Heart right ventricle (tissue), 16 donors: ENCODE results near the gene WDR36. TPM values are rescaled to one million over a fixed set of nuclear protein-coding genes. Genes with fewer than 3 reads are reported as not detected.
A peak's percentile ranks its signal among the peaks of the same experiment; 100 is the strongest.

ENCODE experiments used
- ATAC-seq, 8 donors: fragments of 200-7000 bp; cut with Tn5 transposase; one replicate each; pipeline ENCODE4 v1.9.1; 2020; ENCODE audit warnings: mild to moderate bottlenecking in 8 of 8, moderate library complexity in 8 of 8, moderate number of reproducible peaks in 1 of 8
- DNase-seq, 2 donors: peaks; one replicate each; pipeline ENCODE4 v3.0.0-alpha.2; 2020
- H3K27ac ChIP-seq, 10 donors: fragments of 200-600 bp; sonication (generic) in 2 of 10; one replicate each; pipeline versions ENCODE4 v1.5.0 to v1.8.0; 2020 to 2022; ENCODE audit warnings: mild to moderate bottlenecking in 3 of 10
- H3K27me3 ChIP-seq, 7 donors: fragments of 200-600 bp; one replicate each; pipeline ENCODE4 v1.8.0; 2021 to 2022; ENCODE audit warnings: mild to moderate bottlenecking in 2 of 7
- H3K36me3 ChIP-seq, 9 donors: fragments of 200-600 bp; sonication (generic) in 1 of 9; one replicate each; pipeline versions ENCODE4 v1.5.0 to v1.8.0; 2020 to 2022; ENCODE audit warnings: mild to moderate bottlenecking in 2 of 9
- H3K4me1 ChIP-seq, 9 donors: fragments of 200-600 bp; sonication (generic) in 1 of 9; one replicate each; pipeline versions ENCODE4 v1.5.0 to v1.8.0; 2020 to 2022; ENCODE audit warnings: mild to moderate bottlenecking in 4 of 9
- H3K4me3 ChIP-seq, 10 donors: fragments of 200-600 bp; sonication (generic) in 2 of 10; one replicate each; pipeline versions ENCODE4 v1.5.0 to v1.8.0; 2020 to 2022; ENCODE audit warnings: mild to moderate bottlenecking in 7 of 10, moderate library complexity in 2 of 10
- H3K9me3 ChIP-seq, 11 donors: fragments of 200-600 bp in 10 of 11; sonication (generic) in 2 of 11; one replicate each; pipeline versions ENCODE4 v1.5.0 to v1.8.0; 2013 to 2022; ENCODE audit warnings: mild to moderate bottlenecking in 2 of 11, control low read depth in 1 of 11, moderate library complexity in 1 of 11
- WGBS, 2 donors: extraction: QIAGEN DNeasy Blood & Tissue Kit; methylation state at CpG; one replicate each; pipeline ENCODE4 v1.1.7; 2013; ENCODE audit warnings: inconsistent platforms in 1 of 2; 5-methylcytosine and 5-hydroxymethylcytosine counted together
- intact Hi-C, 10 donors: fragments of 100-400 bp; cut with DNase I; formaldehyde crosslinking; loops; one replicate each; pipeline versions ENCODE4 v1.11.1 to v1.14.2; 2022
- polyA plus RNA-seq, 2 donors: library from polyadenylated mRNA; stranded (reverse); fragments of 200-250 nt; gene quantifications; one replicate each; pipeline ENCODE4 v1.2.3, GENCODE V29; 2013
- total RNA-seq, 10 donors: library from RNA; stranded (reverse); fragmentation: NEBNext Ultra II Directional in 3 of 10; extraction: Animal tissue kit (Norgen Biotek cat#: 25700) in 3 of 10; gene quantifications; one replicate each; pipeline versions ENCODE4 v1.2.1 to v1.2.4, GENCODE V29; 2021 to 2023
- TF ChIP-seq, protein P1 (sequence below), 9 donors: fragments of 200-600 bp; sonication (generic) in 2 of 9; IDR thresholded peaks; one replicate each; pipeline versions ENCODE4 v1.5.0 to v1.8.0; 2021 to 2022; ENCODE audit warnings: antibody characterized with exemption in 9 of 9, mild to moderate bottlenecking in 5 of 9, moderate library complexity in 1 of 9
- donor health status: Arrhythmogenic right ventricular cardiomyopathy.
- donor health status: ischemic (EF 13 %, LVEDD 7.1; RV severe dilation, severe dysfunction).
- donor health status: healthy with polysubstance abuse.
- donor health status: DM: no; HTN: yes; CAD: no.
- donor health status: DM: no; HTN: no; CAD: no.
- donor health status: ischemic (EF 25% LVEDD 6.9; RV normal size, moderate dysfunction).
- donor health status: ischemic (EF 25% LVEDD 5.7; RV mildly dilated, moderate dysfunction).
- donor health status: healthy.
- donor health status: DM: yes; HTN: yes; CAD: no.
- donor health status: Ischemic cardiomyopathy.
- donor health status: ischemic (EF 35%, LVEDD 5.7; RV mildly dilated, moderate dysfunction).
- donor health status: nonischemic (EF 11% LVEDD 7.7; RV severe dilation, severe dysfunction).
- donor health status: DM: yes; HTN: yes; CAD: no.
- donor health status: PGD.
- donor health status: ischemic (EF 29% LVEDD 5.4; RV normal size, mild dysfunction).
- donor health status: nonischemic (EF 23%, LVEDD 6.1; RV moderate dilation, normal function).

The WDR36 gene
- total and polyA plus RNA-seq, 12 donors, result 3.2 to 15.8 (median 12.7) TPM

DNA sequence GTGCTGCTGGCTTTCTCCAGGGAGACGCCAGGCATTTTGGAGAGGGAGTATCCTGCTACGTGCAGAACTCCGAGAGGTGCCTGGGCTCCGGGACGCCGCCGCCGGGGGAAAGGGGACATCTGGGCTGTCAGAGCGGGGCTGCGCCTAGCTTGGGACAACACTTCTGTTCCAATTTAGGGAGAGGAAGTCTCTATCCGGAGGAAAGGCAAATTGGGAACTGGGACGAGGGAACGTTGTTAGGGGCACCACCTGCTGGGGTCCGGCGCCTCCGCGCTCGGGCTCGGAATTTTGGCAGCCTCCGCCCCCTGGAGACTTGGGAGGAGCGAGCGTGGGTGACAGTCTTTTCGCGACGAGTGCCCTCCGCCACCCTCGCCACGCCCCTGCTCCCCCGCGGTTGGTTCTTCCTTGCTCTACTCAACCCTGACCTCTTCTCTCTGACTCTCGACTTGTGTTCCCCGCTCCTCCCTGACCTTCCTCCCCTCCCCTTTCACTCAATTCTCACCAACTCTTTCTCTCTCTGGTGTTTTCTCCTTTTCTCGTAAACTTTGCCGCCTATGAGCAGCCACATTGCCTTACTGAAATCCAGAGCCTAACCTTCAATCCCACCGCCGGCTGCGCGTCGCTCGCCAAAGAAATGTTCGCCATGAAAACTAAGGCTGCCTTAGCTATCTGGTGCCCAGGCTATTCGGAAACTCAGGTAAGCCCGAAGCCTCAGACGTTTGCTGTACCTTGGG lies 19.0 kb upstream of the WDR36 start:
- no peaks in the 10 kb centered on the region for H3K9me3 ChIP-seq
- no peaks in the 10 kb centered on the region for H3K36me3 ChIP-seq
- 1% methylated on average over 37 to 44 of the region's 44 CpGs for WGBS, 2 donors
- peak overlapping the region in 7 of 10 donors; percentile 21 to 62 (median 44) for H3K27ac ChIP-seq
- intact Hi-C loops, result loop anchor here in 4 of 10 donors (2.0 to 10.0 kb wide), 4 partner anchors 158 to 318 kb away; no protein-coding TSS in a partner anchor
- DNase-seq (peak; percentile 62 to 76), ATAC-seq (peak; percentile 82 to 97 (median 94))
- TF ChIP-seq, protein P1, sequence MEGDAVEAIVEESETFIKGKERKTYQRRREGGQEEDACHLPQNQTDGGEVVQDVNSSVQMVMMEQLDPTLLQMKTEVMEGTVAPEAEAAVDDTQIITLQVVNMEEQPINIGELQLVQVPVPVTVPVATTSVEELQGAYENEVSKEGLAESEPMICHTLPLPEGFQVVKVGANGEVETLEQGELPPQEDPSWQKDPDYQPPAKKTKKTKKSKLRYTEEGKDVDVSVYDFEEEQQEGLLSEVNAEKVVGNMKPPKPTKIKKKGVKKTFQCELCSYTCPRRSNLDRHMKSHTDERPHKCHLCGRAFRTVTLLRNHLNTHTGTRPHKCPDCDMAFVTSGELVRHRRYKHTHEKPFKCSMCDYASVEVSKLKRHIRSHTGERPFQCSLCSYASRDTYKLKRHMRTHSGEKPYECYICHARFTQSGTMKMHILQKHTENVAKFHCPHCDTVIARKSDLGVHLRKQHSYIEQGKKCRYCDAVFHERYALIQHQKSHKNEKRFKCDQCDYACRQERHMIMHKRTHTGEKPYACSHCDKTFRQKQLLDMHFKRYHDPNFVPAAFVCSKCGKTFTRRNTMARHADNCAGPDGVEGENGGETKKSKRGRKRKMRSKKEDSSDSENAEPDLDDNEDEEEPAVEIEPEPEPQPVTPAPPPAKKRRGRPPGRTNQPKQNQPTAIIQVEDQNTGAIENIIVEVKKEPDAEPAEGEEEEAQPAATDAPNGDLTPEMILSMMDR (IDR thresholded peaks at IDR 0.05), result peak in 2 of 9 donors; percentile 36 to 45
- peak overlapping the region; percentile 20 to 61 (median 54) for H3K4me3 ChIP-seq
- H3K27me3 ChIP-seq, result peaks cover 0 to 58% (median 21%) of the 10 kb centered on the region in 7 donors
- H3K4me1 ChIP-seq, result peaks cover 0 to 37% (median 8%) of the 10 kb centered on the region in 9 donors

DNA sequence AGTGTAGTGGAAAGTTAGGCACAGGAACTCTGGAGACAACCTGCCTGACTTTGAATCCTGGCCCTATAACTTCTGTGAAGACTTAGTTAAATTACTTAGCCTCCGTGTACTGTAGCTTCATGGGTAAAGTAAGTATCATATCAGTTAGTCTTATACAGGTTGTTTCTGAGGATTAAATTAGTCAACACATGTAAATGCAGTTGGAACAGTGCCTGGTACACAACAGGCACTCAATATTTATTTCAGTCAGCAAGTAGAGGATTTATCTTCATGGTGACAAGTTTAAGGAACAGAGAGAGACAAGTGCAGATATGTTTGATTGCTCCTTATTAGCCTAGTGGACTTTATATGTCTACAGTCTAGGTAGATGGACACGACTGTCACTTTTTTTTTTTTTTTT lies 17.9 kb upstream of the WDR36 start:
- H3K27ac ChIP-seq, result no peak overlapping the region
- peaks cover 0 to 47% (median 11%) of the 10 kb centered on the region in 7 donors for H3K27me3 ChIP-seq
- 58 to 70% methylated on average over 2 of the region's 2 CpGs for WGBS, 2 donors
- H3K36me3 ChIP-seq, result no peaks in the 10 kb centered on the region
- TF ChIP-seq, protein P1 (IDR thresholded peaks at IDR 0.05), result no peak
- intact Hi-C loops, result loop anchor here in 3 of 10 donors (5.0 to 10.0 kb wide), 3 partner anchors 159 to 319 kb away; no protein-coding TSS in a partner anchor
- H3K4me1 ChIP-seq, result peaks cover 0 to 37% (median 8%) of the 10 kb centered on the region in 9 donors
- no peaks in the 10 kb centered on the region for H3K9me3 ChIP-seq
- no peak for DNase-seq
- peak overlapping the region in 8 of 10 donors; percentile 47 to 61 (median 56) for H3K4me3 ChIP-seq
- ATAC-seq, result no peak

DNA sequence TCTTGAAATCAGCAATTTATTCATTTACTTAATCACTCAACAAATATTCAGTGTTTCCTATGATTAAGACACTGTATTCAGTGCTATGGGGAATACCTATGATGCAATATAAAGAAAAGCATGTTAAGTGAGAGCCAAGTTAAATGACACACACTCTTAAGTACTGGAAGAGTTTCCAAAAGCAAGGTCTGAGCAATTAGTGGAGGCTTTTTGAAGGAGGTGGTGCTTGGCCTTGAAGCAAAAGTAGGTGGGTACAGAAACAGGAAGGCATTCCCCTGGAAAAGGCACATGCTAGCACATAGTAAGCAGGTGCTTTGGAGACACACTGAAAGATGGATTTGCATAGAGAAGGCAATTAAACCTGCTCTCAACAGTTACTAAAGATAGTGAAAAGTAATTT lies 16.6 kb upstream of the WDR36 start:
- intact Hi-C loops, result loop anchor here in 2 of 10 donors (10.0 kb wide), 2 partner anchors 161 to 321 kb away; no protein-coding TSS in a partner anchor
- H3K4me3 ChIP-seq, result no peak overlapping the region
- ATAC-seq (peak in 1 of 8 donors; percentile 61), DNase-seq (no peak)
- TF ChIP-seq, protein P1 (IDR thresholded peaks at IDR 0.05), result no peak
- peaks cover 0 to 34% (median 7%) of the 10 kb centered on the region in 7 donors for H3K27me3 ChIP-seq
- no peaks in the 10 kb centered on the region for H3K9me3 ChIP-seq
- H3K27ac ChIP-seq, result no peak overlapping the region
- no peaks in the 10 kb centered on the region for H3K36me3 ChIP-seq
- H3K4me1 ChIP-seq, result peaks cover 0 to 28% (median 5%) of the 10 kb centered on the region in 9 donors

DNA sequence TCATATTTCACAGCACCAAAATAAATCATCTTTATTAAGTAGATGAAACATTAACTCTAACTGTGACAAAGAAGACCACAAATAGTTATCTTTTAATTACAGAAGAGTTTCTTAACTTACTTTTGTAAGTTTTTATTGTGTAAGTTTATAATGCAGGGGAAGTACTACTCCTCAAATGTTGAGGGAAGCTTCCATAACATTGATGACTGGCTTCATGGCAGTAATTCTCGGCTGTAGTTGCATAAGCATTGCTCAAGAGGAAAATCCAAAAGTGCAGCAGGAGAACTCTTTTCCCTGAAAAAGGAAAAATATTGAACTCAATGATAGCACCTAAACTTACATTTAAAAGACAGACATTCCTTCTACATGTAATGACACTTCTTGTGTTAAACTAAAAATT lies 16.1 kb upstream of the WDR36 start:
- no peak for DNase-seq
- Histone ChIP-seq H3K4me1 (peaks cover 0 to 22% (median 5%) of the 10 kb centered on the region in 9 donors), H3K27ac (no peak overlapping the region), H3K9me3 (no peaks in the 10 kb centered on the region), H3K36me3 (no peaks in the 10 kb centered on the region), H3K27me3 (peaks cover 0 to 29% (median 6%) of the 10 kb centered on the region in 7 donors), H3K4me3 (no peak overlapping the region)
- TF ChIP-seq, protein P1 (IDR thresholded peaks at IDR 0.05), result no peak
- intact Hi-C loops, result loop anchor here in 2 of 10 donors (10.0 kb wide), 2 partner anchors 161 to 321 kb away; no protein-coding TSS in a partner anchor
- ATAC-seq, result no peak
- WGBS, 2 donors, result 67 to 74% methylated on average over 1 of the region's 1 CpG
